HepG2 (cell line): ENCODE results near the gene LUC7L. TPM values are rescaled to one million over a fixed set of nuclear protein-coding genes. Genes with fewer than 3 reads are reported as not detected.

Experiments used
- BORCS8-MEF2B ChIP-seq: sonication (generic); formaldehyde crosslinking; IDR thresholded peaks from 2 replicates; pipeline ENCODE4 v1.8.0; 2022; ENCODE audit warnings: mild to moderate bottlenecking, missing genetic modification reagents
- DPF2 ChIP-seq: sonication (generic); formaldehyde crosslinking; IDR thresholded peaks from 2 replicates; pipeline ENCODE4 v1.4.0; 2020; ENCODE audit warnings: mild to moderate bottlenecking, low read depth, missing genetic modification reagents, borderline replicate concordance
- FLYWCH1 ChIP-seq: sonication (generic); formaldehyde crosslinking; IDR thresholded peaks from 2 replicates; pipeline ENCODE4 v1.8.1; 2023; ENCODE audit warnings: mild to moderate bottlenecking, missing genetic modification reagents
- MIER2 ChIP-seq: IDR thresholded peaks from 2 replicates; pipeline ENCODE4 v1.6.1; 2016; ENCODE audit warnings: missing biosample characterization, missing genetic modification reagents
- NKX3-1 ChIP-seq: sonication (generic); formaldehyde crosslinking; IDR thresholded peaks from 2 replicates; pipeline ENCODE4 v1.5.0; 2020; ENCODE audit warnings: missing genetic modification reagents
- NR1H2 ChIP-seq: sonication (generic); formaldehyde crosslinking; IDR thresholded peaks from 2 replicates; pipeline ENCODE4 v1.8.1; 2022; ENCODE audit warnings: low read depth, missing genetic modification reagents, borderline replicate concordance
- POLR2A ChIP-seq, 2 experiments: IDR thresholded peaks; 2 replicates each; pipeline ENCODE4 v1.6.1; 2011; ENCODE audit warnings: low read depth in 2 of 2, low read length in 2 of 2, mild to moderate bottlenecking in 1 of 2, moderate library complexity in 1 of 2; ENCODE audit not compliant: insufficient read depth in 1 of 2
- SNRNP70 ChIP-seq: fragments of 200-400 bp; formaldehyde crosslinking; IDR thresholded peaks from 2 replicates; pipeline ENCODE4 v1.6.1; 2017; ENCODE audit warnings: mild to moderate bottlenecking, low read depth, low read length, moderate library complexity
- SOX13 ChIP-seq, 3 experiments: fragments of 450-650 bp in 1 of 3; sonication (generic) in 1 of 3; formaldehyde crosslinking in 1 of 3; IDR thresholded peaks in 2 of 3; conservative IDR thresholded peaks in 1 of 3; 2 replicates each; pipeline versions ENCODE4 v1.5.0 to v1.6.1; 2016 to 2020; ENCODE audit warnings: antibody characterized with exemption in 1 of 3, mild to moderate bottlenecking in 1 of 3, missing compliant biosample characterization in 1 of 3, missing genetic modification reagents in 1 of 3, moderate library complexity in 1 of 3
- ZFY ChIP-seq: sonication (generic); formaldehyde crosslinking; IDR thresholded peaks from 2 replicates; pipeline ENCODE4 v1.4.0; 2020; ENCODE audit warnings: missing genetic modification reagents
- ZFYVE20 ChIP-seq: sonication (generic); formaldehyde crosslinking; IDR thresholded peaks from 2 replicates; pipeline ENCODE4 v1.8.0; 2023; ENCODE audit warnings: low read depth, mild to moderate bottlenecking, moderate library complexity, missing genetic modification reagents, borderline replicate concordance
- ZMAT3 ChIP-seq: sonication (generic); formaldehyde crosslinking; conservative IDR thresholded peaks from 2 replicates; pipeline ENCODE4 v1.7.0; 2021; ENCODE audit warnings: missing genetic modification reagents
- ZNF225 ChIP-seq: sonication (generic); formaldehyde crosslinking; IDR thresholded peaks from 2 replicates; pipeline ENCODE4 v1.4.0; 2020; ENCODE audit warnings: mild to moderate bottlenecking, missing genetic modification reagents
- ZNF256 ChIP-seq: sonication (generic); formaldehyde crosslinking; conservative IDR thresholded peaks from 2 replicates; pipeline ENCODE4 v1.4.0; 2020; ENCODE audit warnings: missing genetic modification reagents
- ZNF292 ChIP-seq: sonication (generic); formaldehyde crosslinking; IDR thresholded peaks from 2 replicates; pipeline ENCODE4 v1.8.1; 2022; ENCODE audit warnings: mild to moderate bottlenecking, low read depth, missing genetic modification reagents, borderline replicate concordance
- ZNF75D ChIP-seq: sonication (generic); formaldehyde crosslinking; IDR thresholded peaks from 2 replicates; pipeline ENCODE4 v1.8.1; 2023; ENCODE audit warnings: missing genetic modification reagents, mild to moderate bottlenecking, borderline replicate concordance
- ZNF773 ChIP-seq: sonication (generic); formaldehyde crosslinking; IDR thresholded peaks from 2 replicates; pipeline ENCODE4 v1.4.0; 2020; ENCODE audit warnings: missing genetic modification reagents, borderline replicate concordance
- polyA plus RNA-seq, 8 experiments: library from polyadenylated mRNA; depleted of rRNA in 3 of 8; stranded (reverse) in 7 of 8; unstranded in 1 of 8; fragments of >200 nt; fragmentation: Illumina TruSeq in 4 of 8; extraction: Trizol in 4 of 8; gene quantifications; 2 replicates each; pipeline versions ENCODE4 v1.2.1 to v1.2.3, GENCODE V29; 2011 to 2016; ENCODE audit warnings: low read depth in 4 of 8, missing spikeins in 1 of 8, mixed read lengths in 1 of 8; ENCODE audit not compliant: insufficient read depth in 1 of 8
- total RNA-seq, 5 experiments: library from RNA; depleted of rRNA; stranded (reverse); fragments of >200 nt; fragmentation: Illumina TruSeq; extraction: Trizol; gene quantifications; 2 replicates each; pipeline ENCODE4 v1.2.3, GENCODE V29; 2016; ENCODE audit warnings: low read depth in 1 of 5
- TF ChIP-seq, protein P1 (sequence below): sonication (generic); formaldehyde crosslinking; IDR thresholded peaks from 2 replicates; pipeline ENCODE4 v1.9.0; 2022; ENCODE audit warnings: missing genetic modification reagents, mild to moderate bottlenecking, borderline replicate concordance
- TF ChIP-seq, protein P2 (sequence below): sonication (generic); formaldehyde crosslinking; IDR thresholded peaks from 2 replicates; pipeline ENCODE4 v1.5.0; 2020; ENCODE audit warnings: missing genetic modification reagents, mild to moderate bottlenecking, borderline replicate concordance
- TF ChIP-seq, protein P3 (sequence below): sonication (generic); formaldehyde crosslinking; IDR thresholded peaks from 2 replicates; pipeline ENCODE4 v1.5.1; 2020; ENCODE audit warnings: mild to moderate bottlenecking, moderate library complexity, missing genetic modification reagents
- TF ChIP-seq, protein P4 (sequence below): sonication (generic); formaldehyde crosslinking; IDR thresholded peaks from 2 replicates; pipeline ENCODE4 v1.5.1; 2020; ENCODE audit warnings: mild to moderate bottlenecking, missing genetic modification reagents, borderline replicate concordance
- TF ChIP-seq, protein P5 (sequence below): sonication (generic); formaldehyde crosslinking; IDR thresholded peaks from 2 replicates; pipeline ENCODE4 v1.4.0; 2020; ENCODE audit warnings: missing genetic modification reagents
- TF ChIP-seq, protein P6 (sequence below): sonication (generic); formaldehyde crosslinking; IDR thresholded peaks from 2 replicates; pipeline ENCODE4 v1.4.0; 2020; ENCODE audit warnings: mild to moderate bottlenecking, missing genetic modification reagents

Gene LUC7L
- total and polyA plus RNA-seq, 2 of the 13 experiments (the other 11 are each of a cell fraction or from before 2014, with no cell fraction given) = 48.7 to 56.9 TPM

DNA sequence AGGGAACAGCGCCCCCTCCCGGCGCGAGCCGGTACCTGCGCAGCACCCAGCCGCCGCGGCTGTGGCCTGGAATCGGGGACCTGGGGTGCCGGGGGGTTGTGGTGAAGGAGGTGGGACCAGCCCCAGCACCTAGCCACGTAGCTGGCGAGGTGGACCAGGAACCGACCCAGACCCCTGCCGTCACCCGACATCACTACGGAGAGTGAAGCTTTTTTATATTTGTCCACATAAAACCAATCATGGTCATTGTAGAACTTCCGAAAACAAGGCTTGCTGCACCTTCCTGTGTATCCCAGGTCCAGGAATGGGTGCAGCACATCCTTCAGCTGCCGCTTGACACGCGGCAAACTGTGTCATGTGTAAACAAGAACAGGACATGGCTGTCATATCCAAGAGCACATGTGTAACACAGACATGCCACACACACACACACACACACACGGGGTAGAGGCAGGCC is 47.7 kb downstream of the LUC7L start (continued):
- TF ChIP-seq, protein P1, sequence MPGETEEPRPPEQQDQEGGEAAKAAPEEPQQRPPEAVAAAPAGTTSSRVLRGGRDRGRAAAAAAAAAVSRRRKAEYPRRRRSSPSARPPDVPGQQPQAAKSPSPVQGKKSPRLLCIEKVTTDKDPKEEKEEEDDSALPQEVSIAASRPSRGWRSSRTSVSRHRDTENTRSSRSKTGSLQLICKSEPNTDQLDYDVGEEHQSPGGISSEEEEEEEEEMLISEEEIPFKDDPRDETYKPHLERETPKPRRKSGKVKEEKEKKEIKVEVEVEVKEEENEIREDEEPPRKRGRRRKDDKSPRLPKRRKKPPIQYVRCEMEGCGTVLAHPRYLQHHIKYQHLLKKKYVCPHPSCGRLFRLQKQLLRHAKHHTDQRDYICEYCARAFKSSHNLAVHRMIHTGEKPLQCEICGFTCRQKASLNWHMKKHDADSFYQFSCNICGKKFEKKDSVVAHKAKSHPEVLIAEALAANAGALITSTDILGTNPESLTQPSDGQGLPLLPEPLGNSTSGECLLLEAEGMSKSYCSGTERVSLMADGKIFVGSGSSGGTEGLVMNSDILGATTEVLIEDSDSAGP (CRISPR knock-in tag) = peak; percentile 10; the same call in 1 of the 2 replicates
- TF ChIP-seq SOX13 (IDR thresholded peaks at IDR 0.05) (no peak), SOX13 (CRISPR knock-in tag; conservative IDR thresholded peaks at IDR 0.05 in 1 of 2, IDR thresholded peaks at IDR 0.05 in 1 of 2) (no peak), ZNF292 (CRISPR knock-in tag) (no peak), NR1H2 (CRISPR knock-in tag) (no peak), DPF2 (CRISPR knock-in tag) (no peak), BORCS8-MEF2B (CRISPR knock-in tag) (no peak), SNRNP70 (no peak), NKX3-1 (no peak), ZFY (CRISPR knock-in tag) (no peak), ZMAT3 (CRISPR knock-in tag) (no peak), ZNF256 (no peak), ZFYVE20 (CRISPR knock-in tag) (no peak; the same call in 1 of the 2 replicates), ZNF773 (no peak), ZNF75D (CRISPR knock-in tag) (no peak), ZNF225 (CRISPR knock-in tag) (no peak), POLR2A (IDR thresholded peaks at IDR 0.05; ENCODE audit: insufficient read depth in 1 of 2, low read depth in 2 of 2, low read length in 2 of 2) (peak in 1 of 2 experiments; percentile 6; a peak in 1 of 4 replicates), FLYWCH1 (CRISPR knock-in tag) (no peak), MIER2 (CRISPR knock-in tag) (no peak)
- TF ChIP-seq, protein P2, sequence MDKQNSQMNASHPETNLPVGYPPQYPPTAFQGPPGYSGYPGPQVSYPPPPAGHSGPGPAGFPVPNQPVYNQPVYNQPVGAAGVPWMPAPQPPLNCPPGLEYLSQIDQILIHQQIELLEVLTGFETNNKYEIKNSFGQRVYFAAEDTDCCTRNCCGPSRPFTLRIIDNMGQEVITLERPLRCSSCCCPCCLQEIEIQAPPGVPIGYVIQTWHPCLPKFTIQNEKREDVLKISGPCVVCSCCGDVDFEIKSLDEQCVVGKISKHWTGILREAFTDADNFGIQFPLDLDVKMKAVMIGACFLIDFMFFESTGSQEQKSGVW (CRISPR knock-in tag) = no peak
- TF ChIP-seq, protein P3, sequence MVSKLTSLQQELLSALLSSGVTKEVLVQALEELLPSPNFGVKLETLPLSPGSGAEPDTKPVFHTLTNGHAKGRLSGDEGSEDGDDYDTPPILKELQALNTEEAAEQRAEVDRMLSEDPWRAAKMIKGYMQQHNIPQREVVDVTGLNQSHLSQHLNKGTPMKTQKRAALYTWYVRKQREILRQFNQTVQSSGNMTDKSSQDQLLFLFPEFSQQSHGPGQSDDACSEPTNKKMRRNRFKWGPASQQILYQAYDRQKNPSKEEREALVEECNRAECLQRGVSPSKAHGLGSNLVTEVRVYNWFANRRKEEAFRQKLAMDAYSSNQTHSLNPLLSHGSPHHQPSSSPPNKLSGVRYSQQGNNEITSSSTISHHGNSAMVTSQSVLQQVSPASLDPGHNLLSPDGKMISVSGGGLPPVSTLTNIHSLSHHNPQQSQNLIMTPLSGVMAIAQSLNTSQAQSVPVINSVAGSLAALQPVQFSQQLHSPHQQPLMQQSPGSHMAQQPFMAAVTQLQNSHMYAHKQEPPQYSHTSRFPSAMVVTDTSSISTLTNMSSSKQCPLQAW (CRISPR knock-in tag) = no peak; the same call in 1 of the 2 replicates
- TF ChIP-seq, protein P4, sequence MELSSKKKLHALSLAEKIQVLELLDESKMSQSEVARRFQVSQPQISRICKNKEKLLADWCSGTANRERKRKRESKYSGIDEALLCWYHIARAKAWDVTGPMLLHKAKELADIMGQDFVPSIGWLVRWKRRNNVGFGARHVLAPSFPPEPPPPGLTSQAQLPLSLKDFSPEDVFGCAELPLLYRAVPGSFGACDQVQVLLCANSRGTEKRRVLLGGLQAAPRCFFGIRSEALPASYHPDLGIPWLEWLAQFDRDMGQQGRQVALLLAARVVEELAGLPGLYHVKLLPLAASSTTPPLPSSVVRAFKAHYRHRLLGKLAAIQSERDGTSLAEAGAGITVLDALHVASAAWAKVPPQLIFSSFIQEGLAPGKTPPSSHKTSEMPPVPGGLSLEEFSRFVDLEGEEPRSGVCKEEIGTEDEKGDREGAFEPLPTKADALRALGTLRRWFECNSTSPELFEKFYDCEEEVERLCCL (CRISPR knock-in tag) = no peak
- TF ChIP-seq, protein P5, sequence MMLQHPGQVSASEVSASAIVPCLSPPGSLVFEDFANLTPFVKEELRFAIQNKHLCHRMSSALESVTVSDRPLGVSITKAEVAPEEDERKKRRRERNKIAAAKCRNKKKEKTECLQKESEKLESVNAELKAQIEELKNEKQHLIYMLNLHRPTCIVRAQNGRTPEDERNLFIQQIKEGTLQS (CRISPR knock-in tag) = no peak
- TF ChIP-seq, protein P6, sequence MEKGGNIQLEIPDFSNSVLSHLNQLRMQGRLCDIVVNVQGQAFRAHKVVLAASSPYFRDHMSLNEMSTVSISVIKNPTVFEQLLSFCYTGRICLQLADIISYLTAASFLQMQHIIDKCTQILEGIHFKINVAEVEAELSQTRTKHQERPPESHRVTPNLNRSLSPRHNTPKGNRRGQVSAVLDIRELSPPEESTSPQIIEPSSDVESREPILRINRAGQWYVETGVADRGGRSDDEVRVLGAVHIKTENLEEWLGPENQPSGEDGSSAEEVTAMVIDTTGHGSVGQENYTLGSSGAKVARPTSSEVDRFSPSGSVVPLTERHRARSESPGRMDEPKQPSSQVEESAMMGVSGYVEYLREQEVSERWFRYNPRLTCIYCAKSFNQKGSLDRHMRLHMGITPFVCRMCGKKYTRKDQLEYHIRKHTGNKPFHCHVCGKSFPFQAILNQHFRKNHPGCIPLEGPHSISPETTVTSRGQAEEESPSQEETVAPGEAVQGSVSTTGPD (CRISPR knock-in tag) = no peak
